SH-SY5Y (cell line): ENCODE results near the gene PPEF2.

Experiments
- GATA2 ChIP-seq: IDR thresholded peaks from 2 replicates; pipeline ENCODE4 v1.6.1; 2011; ENCODE audit warnings: mild to moderate bottlenecking, low read depth, low read length
- GATA3 ChIP-seq: IDR thresholded peaks from 2 replicates; pipeline ENCODE4 v1.6.1; 2011; ENCODE audit warnings: low read depth, mild to moderate bottlenecking, low read length, moderate library complexity

The PPEF2 gene

DNA sequence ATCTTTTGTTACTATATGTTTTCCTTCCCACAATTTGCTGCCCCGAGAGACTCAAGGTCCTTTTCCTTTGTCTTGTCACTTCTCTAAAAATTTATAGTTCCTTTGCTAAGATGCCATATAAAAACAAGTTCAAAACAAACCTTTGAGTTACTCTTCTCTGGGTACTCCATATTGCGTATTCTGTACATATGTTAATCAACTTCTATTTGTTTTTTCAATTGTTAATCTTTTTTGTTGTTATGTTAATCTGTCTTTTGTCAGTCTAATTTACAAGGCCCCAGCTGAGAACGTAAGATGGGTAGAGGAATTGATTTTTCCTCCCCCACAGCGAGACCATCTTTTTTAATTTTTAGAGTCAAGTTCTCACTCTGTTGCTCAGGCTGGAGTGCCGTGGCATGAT, 7.2 kb upstream of the PPEF2 start:
- no peak for TF ChIP-seq GATA3
- no peak for TF ChIP-seq GATA2

GRCh38 chr4:75908555-75908954, 6.3 kb upstream of the PPEF2 start:
- TF ChIP-seq GATA3 = no peak
- no peak for TF ChIP-seq GATA2

DNA sequence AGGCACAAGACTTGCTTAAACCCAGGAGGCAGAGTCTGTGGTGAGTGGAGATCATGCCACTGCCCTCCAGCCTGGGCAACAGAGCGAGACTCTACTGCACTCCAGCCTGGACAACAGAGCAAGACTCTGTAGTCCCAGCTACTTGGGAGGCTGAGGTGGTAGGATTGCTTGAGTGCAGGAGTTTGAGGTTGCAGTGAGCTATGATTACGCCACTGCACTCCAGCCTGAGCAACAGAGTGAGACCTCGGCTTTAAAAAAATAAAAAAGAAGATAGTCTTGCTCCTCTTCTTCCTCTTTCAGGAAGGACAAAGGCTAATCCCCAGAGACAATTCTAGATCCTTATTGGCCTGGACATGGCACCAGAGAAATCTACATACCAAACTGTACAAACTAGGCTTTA, 5.7 kb upstream of the PPEF2 start:
- TF ChIP-seq GATA3 = no peak
- no peak for TF ChIP-seq GATA2

- TF ChIP-seq GATA3 (no peak), GATA2 (no peak)
These were observed 1.8 kb upstream of the PPEF2 start for GRCh38 chr4:75904076-75904475.

DNA sequence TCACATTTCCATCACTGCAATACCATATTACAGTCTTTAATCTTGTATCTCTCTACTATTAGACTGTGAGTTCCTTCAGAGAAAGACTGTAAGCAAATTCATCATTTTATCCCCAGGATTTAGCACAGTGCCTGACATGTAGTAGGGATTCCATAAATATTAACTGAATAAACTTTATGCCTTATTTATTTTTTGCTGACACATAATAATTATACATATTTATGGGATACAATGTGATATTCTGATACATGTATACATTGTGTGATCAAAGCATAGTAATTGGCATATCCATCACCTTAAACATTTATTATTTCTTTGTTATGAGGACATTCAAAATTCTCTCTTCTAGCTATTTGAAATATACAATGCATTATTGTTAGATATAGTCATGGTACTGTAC, 3.7 kb downstream of the PPEF2 start:
- no peak for TF ChIP-seq GATA2
- TF ChIP-seq GATA3 = no peak

- TF ChIP-seq GATA3 = no peak
- TF ChIP-seq GATA2 = no peak
These were observed 6.4 kb downstream of the PPEF2 start for GRCh38 chr4:75895744-75896314.

GRCh38 chr4:75892508-75892907, 9.7 kb downstream of the PPEF2 start:
- no peak for TF ChIP-seq GATA3
- no peak for TF ChIP-seq GATA2

DNA sequence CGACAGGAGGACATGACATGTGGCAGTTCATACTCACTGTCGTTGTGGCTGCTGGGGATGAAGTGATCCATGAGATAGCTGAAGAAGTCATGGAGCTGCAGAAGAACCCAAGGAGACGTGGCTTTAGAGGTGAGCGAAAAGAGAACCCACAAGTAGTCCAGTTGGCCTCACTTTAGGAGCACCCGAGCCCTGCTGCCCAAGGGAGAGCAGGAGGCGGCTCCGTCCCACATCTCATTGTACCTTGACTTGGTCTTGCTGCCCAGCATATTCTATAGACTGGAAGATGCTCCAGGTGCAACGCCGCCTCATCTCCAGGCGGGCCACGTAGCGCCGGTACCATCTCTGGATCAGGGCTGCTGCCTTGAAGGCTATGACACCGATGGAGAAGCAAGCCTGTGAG, 10.6 kb downstream of the PPEF2 start:
- no peak for TF ChIP-seq GATA2
- TF ChIP-seq GATA3 = no peak

GRCh38 chr4:75889537-75890199, 12.6 kb downstream of the PPEF2 start:
- TF ChIP-seq GATA2 = no peak
- no peak for TF ChIP-seq GATA3

DNA sequence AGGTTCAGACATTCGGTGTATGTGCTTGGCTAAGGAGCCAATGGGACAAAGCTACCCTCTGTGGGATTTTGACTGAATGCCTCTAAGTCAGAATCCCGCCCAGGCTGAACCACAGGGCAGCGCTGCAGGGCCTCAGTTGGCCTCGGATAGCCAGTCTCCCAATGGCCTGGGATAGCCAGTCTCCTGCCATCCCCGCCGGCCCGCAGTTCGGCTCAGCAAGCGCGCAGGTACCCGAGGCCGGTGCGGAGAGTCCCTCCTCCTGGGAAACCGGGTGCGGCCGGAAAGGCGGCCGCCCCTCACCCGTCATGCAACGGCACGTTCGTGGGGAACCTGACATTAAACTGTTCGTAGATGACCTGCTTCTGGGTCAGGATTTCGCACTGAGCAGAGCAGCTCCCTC, 16.1 kb downstream of the PPEF2 start:
- no peak for TF ChIP-seq GATA2
- TF ChIP-seq GATA3 = no peak

GRCh38 chr4:75881476-75881875, 20.8 kb downstream of the PPEF2 start:
- TF ChIP-seq GATA3 (no peak), GATA2 (no peak)

GRCh38 chr4:75880278-75880677, 22.0 kb downstream of the PPEF2 start:
- TF ChIP-seq GATA2 (no peak), GATA3 (no peak)

GRCh38 chr4:75878246-75878756, 24.0 kb downstream of the PPEF2 start:
- TF ChIP-seq GATA3 = no peak
- TF ChIP-seq GATA2 = no peak

DNA sequence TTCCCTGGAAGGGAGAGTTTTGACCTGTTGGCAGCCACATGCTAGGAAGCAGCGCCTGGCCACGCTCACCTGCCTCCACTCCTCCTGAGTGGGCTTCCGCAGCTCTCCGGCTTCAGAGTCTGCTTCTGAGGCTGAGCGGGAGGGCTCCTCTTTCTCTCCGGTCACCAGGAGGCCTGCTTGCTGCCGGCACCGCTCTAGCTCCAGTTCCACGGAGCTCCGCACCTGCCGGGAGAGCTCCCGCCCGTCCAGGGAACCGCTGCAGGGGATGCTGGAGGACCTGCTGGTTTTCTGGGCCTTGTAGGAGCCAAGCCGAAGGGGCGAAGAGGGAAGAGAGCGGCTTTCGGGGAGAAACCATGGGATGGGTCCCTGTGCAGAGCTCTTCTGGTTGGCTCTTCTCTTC, 26.0 kb downstream of the PPEF2 start:
- no peak for TF ChIP-seq GATA2
- no peak for TF ChIP-seq GATA3

GRCh38 chr4:75869100-75869499, 33.2 kb downstream of the PPEF2 start:
- no peak for TF ChIP-seq GATA2
- no peak for TF ChIP-seq GATA3
